GM21447 (cell line): Measurements from ENCODE around the gene MYLIP.

Experiments
- ATAC-seq: cut with Tn5 transposase; IDR thresholded peaks from one replicate; pipeline ENCODE4 v1.9.1; 2021; ENCODE audit not compliant: unreplicated experiment

Gene MYLIP

DNA sequence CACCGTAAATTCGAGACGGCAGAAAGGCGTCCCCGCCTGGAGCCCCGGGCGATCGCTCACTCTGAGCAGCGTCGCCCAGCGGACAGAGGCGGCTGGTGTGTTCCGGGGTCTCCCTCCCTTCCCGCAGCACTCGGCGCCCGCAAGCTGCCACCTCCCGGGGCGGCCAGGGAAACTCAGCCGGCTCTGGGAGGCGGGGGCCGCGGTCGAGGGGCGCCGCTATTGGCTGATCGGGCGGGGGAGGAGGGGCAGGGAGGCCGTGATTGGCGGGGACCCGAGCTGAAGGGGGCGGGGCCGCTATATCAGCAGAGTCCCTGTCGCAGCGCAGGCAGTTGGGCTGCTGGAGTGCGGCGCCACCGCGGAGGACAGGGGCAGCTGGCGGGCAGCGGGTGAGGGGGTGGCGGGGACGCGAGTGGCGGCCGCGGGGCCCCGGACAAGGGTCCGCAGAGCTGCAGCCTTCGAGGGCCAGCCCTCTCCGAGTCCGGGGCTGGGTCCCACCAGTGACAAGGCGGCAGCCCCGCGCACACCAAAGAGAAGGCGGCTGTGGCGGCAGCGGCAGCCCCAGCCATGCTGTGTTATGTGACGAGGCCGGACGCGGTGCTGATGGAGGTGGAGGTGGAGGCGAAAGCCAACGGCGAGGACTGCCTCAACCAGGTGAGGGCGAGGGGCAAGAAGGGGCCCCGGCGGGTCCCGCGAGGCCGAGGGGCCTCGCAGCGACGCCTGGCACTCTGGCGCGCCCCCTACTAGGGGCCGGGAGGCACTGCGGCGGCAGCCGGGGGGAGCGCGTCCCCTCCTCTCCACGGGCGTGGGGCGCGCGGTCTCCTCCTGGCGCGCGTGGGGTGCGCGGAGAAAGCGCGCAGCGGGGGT lies at the start of gene MYLIP:
MYLIP (plus strand) TSS at position 328 of the 864 bp plus-strand sequence; CDS start at position 565, 237 bp downstream.
- ATAC-seq: peak; percentile 59

DNA sequence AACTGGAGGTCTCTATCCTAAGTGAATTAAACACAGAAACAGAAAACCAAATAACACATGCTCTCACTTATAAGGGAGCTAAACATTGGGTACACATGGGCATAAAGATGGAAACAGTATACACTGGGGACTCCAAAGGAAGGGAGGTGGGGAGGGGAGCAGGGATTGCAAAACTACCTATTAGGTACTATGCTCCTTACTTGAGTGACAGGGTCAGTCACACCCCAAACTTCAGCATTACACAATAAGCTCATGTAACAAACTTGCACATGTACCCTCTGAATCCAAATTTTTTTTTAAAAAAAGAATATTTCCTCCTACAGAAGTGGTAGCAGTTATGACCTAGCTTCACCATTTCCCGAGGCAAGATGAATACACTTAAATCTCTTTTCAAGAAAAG lies 49.5 kb upstream of the MYLIP start:
- ATAC-seq: no peak

DNA sequence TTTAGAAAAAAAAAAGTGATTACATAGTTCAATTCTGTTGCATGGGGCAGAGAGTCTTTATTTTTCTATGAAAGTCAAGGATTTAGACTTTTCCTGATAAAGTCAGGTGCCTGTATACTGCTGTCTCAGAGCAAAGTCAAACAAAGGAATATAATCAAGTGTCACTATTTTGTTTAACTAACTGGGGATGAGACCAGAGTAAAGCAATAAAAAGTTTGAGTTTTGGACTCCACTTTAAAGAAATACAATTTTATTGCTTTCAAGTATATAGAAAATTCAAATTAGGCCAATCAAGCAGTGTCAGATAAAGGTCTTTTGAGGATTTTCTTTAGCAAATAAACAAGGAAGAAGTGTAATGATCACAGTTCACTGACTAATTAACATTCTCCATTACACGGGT lies 48.7 kb upstream of the MYLIP start:
- no peak for ATAC-seq

DNA sequence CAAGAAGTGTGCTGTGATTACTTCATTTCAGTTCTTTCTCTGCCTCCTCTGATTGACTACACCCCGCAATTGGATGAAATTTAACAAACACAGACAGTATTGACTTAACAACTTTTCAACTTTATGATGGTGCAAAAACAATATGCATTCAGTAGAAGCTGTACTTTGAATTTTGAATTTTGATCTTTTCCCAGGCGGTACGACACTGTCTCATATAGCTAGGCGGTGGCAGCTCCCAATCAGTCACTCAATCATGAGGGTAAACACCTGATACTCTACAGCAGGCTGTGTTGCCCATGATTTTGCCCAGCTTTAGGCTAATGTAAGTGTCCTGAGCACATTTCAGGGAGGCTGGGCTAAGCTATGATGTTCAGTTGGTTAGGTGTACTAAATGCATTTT lies 47.6 kb upstream of the MYLIP start:
- ATAC-seq: no peak

DNA sequence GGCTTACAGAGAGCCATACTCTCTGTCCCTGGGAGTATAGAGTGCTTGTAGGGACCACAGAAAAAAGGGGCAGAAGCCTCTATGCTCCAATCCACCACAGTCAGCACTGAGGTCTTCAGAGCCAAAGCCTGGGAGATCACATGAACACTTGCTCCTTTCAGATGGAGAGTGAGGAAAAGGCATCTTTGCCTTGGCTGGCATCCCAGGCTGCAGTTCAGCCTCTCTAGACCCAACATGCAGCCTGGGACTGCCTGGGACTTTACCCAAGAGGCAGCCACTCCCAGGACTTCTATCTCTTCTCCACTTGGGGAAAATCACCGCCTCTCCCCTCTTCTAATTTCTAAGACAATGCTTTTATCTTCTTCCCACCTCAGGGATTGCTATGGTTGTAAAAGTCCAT lies 46.5 kb upstream of the MYLIP start:
- ATAC-seq: no peak

DNA sequence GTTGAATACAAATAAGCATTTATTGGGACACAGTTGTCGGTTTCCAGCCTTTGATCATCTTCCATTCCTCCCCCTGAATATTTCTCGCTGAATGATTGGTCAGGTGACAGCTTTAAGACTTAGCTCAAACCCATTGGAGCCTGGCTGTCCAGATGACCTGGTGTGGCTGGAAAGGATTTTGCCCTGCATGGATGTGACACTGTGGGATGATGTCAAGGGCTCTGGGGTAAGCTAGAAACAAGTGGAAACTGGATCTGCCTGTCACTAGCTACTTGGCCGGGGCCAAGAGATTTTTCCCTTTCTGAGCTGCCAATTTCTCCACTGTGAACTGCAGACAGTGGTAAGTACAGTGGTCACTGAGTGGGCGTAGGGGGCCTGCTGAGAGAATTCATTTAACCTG lies 41.9 kb upstream of the MYLIP start:
- no peak for ATAC-seq

DNA sequence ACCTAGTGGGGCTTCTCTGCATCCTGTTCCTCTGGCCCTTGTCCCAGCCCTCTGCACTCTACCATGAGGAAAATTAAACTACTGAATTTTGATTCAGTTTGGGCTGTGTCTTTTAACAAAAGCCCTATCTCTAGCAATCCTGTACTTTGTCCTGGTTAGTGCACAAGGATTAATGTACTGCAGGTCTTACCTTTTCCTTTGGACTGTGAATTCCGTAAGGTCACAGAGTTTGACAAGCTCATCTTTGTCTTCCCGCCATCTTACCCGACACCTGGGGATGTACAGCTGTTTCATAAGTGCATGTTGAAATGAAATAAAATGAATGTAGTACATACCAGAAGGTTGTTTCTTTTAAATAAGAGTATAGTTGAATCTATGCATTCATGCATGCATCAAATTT lies 41.5 kb upstream of the MYLIP start:
- ATAC-seq: no peak

DNA sequence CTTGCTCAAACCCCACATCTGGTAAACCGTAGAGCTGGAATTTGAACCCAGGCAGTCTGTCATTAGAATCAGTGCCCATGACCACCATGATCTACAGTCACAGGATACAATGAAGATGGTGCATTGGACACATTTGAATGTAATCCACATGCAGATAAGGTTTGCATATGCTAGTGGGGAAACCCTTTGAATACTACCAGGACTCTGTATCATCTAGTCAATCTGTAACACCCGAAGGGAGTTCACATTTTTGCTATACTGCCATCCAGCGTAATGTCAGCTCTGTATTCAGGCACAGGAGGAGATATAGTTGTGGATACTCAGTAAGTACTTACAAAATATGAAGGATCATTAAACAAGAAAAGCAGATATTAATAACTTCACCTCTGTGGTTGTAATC lies 40.5 kb upstream of the MYLIP start:
- no peak for ATAC-seq

DNA sequence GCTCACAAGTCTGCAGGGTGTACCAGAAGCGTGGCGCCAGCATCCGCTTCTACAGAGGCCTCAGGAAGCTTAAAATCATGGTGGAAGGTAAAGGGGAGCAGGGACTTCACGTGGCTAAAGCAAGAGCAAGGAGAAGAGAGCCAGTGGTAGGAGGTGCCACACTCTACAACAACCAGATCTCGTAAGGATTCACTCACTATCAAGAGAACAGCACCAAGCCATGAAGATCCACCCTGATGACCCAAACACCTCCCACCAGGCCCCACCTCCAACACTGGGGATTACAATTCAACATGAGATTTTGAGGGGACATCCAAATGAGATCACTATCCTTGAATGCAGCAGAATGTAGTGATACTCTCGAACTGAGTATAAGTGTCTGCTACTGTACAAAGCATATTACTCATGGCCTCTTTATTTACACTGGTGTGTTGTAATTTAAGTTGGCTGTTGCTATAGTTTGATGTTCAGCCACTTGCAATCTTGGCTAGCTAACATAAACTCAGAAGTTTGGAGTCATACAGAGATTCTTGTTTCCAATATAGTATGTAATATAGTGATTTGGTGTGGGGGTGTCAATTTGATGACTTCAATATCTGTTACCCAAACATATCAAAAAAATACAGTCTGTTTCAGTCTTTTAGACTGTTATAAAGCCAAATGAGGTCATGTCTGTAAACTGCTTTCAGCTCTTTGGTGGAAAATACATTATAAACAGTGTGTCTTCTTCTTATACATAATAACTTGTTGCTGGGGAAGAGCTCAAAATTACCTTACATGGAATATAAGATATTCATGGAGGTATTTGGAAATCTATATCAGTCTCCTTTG lies 39.4 kb upstream of the MYLIP start:
- no peak for ATAC-seq

DNA sequence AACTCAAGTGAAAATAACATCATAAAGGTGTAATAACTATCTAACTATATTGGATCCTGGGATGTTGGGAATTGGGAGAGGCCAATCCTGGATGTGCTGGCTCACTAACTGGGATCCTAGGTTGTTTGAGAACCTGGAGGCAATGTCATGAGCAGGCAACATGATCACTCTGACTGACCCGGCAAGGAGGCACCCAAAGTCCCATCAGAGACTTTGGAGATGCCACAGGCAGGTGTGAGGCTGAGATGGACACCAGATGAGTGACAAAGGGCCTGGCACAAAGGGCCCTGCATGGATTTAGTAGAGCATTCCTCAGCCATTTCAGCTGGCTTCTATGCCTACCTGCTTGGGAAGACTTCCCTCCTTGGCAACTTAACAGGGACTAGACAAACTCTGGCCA lies 38.4 kb upstream of the MYLIP start:
- no peak for ATAC-seq

DNA sequence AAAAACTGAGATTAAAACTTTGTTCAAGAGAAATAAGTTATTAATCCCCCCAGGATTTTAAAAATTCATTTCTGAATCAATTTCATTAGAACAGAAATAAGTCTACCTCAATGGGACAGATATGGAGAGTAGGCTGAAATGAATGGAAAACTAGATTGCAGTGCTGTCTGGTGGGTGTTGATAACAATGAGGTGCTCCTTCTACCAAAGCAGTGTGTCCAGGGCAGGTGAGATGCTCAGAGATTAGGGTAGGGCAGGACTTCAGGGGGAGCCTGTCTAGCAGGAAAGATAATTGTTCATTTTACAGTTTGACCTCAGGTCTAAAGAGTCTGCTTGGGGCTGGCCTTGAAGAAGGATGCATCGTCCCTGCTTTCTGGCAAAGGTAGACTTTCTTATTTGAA lies 38.0 kb upstream of the MYLIP start:
- no peak for ATAC-seq

DNA sequence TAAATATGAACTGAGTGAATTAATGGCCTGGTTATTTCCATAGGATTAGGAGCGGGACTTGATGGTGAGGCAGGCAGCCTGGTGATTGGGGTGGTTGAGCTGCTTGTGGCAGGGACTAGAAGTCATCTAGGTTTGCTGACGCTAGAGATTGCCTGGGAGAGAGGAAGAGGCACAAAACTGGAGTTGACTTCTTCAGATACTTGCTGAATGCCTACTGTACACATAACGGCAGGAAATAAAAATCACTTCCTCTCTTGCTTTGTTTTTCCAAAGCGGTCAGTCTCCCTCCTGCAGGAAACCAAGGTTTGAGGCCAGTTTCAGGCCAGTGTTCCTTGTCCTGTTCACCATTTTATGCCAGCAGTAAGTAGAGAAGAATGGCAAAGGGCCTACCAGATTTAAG lies 36.7 kb upstream of the MYLIP start:
- ATAC-seq: no peak

DNA sequence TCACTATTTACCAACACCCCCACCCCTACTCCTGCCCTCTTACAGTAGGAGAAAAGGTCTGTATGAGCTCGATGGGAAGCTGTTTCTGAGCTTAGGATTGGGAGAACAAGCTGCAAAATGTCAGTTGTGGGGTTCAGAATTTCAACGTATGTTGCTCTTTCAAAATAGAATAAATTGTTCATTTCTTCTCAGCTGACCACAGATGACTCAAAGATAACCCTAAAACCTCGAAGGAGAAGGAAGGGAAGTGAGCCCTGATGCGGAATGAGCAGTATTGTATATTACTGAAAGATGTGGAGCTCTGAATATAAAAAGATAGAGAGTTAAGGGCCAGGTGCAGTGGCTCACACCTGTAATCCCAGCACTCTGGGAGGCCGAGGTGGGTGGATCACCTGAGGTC lies 35.9 kb upstream of the MYLIP start:
- peak; percentile 60 for ATAC-seq

DNA sequence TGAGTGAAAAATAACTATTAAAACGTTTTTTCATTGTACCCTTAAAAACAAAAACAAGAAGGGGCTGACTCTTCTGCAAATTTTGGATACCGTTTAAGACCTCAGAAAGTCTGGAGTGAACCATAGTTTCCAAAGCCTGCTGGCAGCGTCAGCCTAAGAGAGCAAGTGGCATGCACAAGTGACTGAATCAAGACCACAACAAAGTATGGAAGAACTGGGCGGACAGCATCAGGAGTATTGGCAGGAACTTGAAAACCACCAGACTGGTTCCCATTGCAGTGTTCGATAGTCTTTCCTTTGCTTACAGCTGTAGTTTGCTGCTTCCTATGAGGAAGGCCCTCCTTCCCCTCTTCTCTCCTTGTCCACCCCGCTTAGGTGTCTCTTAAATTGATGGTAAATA lies 33.7 kb upstream of the MYLIP start:
- no peak for ATAC-seq

DNA sequence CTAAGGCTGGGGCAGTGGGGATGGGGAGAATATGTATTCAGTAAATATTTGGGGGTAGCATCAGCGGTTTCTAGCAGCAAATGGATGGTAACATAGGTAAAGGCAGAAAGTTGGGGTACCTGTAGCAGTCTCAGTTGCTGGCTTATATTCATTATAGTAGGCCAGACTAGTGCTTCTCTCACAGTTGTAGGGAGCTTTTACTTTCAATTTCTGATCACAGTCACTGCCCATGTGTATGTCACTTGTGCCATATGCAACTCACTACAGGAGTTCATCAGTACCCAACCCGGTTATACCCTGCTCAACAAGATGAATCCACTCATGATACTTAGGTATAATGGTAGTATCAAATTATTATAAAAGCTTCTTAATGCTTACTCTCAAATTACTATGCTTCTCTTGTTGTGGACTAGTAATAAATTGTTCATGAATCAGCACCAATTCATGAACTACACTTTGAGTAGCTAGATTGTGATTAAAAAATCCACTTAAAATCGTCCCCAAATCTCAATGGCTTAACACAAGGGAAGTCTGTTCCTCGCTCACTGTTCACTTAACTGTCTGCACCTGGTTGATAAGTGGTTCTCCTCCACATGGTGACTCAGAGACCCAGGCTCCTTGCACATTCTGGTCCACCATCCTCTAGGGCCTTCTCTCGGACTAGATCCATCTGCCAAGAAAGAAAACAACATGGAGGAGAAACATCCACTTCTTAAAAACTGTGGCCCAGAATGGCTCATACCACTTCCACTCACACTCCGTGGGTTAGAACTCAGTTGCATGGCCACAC lies 31.3 kb upstream of the MYLIP start:
- ATAC-seq: no peak

DNA sequence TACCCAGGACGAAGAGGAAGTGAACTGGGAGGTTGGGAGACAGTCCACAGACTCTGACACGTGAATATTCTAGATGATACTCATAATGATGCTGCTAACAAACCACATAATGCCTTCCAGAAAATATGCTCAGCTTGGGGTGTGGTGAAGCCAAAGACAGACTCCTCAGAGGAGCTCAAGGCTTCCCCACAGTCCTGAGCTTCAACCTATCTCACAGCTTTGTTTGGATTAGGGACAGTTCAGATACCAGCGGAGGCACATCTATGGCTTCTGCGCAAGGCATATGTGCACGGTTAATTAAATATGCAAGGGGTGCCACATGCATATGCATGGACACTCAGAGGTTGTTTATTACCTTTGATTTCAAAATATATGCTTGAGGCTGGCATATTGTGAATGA lies 30.7 kb upstream of the MYLIP start:
- ATAC-seq: no peak

DNA sequence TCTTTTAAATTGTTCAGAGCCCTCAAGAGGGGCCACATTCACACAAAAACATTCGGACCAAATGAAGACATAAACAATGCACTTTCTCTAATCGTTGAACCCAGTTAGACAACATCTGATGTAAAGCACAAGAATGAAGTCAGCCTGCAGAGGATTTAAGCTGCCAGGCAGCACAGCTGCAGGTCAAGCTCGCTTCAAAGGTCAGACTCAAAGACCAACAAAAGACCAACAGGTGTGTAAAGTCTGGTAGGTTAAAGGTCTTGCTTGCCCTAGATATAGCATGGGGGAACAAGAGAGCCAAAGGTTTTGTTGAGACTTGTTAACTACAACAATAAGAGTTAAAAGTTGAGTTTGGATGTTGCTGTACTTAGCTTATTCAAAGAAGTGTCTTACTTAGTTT lies 26.7 kb upstream of the MYLIP start:
- ATAC-seq: no peak

DNA sequence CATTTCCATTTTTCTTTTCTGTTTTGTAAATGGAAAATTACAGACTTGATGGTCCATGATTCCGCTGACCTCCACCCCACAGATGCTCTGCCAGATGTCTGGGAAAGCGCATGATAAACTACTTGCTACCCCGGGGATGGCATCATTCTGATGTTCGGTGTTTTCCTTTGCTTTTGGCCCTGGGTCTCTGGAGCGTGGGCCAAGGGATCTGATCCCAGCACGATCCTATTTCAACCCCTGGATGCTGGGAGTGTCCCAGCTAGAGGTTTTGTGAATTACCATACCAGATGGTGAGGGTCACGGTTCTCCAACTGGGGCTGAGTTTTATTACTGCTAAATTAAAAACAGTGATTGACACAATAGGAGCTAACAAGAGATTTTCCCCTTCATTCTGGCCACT lies 25.2 kb upstream of the MYLIP start:
- ATAC-seq: no peak

DNA sequence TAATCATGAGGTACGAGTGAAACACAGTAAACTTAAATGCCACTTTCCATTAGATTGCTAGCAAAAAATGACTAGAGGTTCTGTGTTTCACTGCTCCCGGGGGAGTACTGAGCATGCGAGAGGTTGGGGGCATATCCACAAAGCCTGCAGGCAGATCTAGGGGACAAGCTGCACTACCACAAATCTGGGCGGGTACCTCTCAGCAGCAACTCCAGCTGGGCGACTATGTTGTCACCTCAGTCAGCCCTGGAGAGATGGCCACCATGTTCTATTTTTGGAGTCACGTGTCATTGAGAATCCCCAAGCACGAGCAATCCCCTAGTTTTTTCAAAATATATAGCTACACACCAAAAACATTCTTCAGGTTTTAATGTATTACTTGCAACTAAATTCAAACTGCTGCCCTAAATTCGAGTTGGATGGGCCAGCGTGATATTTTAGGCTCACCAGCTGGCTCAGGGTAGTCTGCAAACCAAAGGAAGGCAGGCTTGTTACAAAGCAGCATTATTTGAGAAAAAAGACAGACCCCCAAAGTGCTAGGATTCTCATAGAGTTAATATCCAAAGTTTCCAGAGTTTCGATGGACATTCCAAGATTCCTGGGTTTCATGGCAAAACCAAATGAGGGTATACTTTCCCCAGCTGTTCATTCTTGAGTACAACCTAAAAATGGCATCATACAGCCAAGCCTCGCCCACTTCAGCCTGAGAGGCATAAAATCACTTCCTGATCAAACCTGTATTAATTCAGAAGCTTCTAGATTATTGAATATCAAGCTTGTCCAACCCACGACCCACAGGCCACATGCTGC lies 24.1 kb upstream of the MYLIP start:
- ATAC-seq: no peak

DNA sequence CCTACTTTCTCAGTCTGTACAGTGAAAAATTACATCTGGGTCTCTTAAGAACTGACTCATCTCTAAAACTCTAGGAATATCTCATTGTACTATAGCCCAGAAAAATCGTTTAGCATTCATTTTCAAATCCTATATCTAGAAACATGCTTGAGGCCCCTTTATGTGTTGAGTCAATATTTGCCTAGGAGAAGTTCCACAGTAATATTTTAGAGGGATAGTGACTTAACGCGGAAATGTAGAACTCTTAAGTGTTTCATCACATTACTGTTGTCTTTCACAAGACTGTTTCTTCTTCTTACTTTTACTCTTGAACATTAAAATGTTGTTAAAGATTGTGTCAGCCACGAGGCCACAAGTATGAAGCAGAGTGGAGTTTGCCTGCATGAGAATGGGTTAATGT lies 23.0 kb upstream of the MYLIP start:
- ATAC-seq: no peak
